Hepatocyte (in vitro differentiated cells): ENCODE data around the gene RAD50. TPM values are rescaled to one million over a fixed set of nuclear protein-coding genes. Genes with fewer than 3 reads are reported as not detected.

Experiments
- DNase-seq: peaks from one replicate; pipeline ENCODE4 v3.0.0-alpha.2; 2016; ENCODE audit warnings: low spot score
- H2AFZ ChIP-seq: fragments of 200-600 bp; sonication (generic); 2 replicates; pipeline ENCODE4 v1.6.0; 2016; ENCODE audit warnings: antibody characterized with exemption, mild to moderate bottlenecking
- H3K27ac ChIP-seq: fragments of 200-600 bp; sonication (generic); 2 replicates; pipeline ENCODE4 v1.5.1; 2016; ENCODE audit warnings: mild to moderate bottlenecking
- H3K27me3 ChIP-seq: fragments of 200-600 bp; sonication (generic); 2 replicates; pipeline ENCODE4 v1.6.1; 2016
- H3K36me3 ChIP-seq: fragments of 200-600 bp; sonication (generic); replicated peaks from 2 replicates; pipeline ENCODE4 v1.5.1; 2016; ENCODE audit warnings: low read depth; ENCODE audit not compliant: insufficient read depth
- H3K4me1 ChIP-seq: fragments of 200-600 bp; sonication (generic); 2 replicates; pipeline ENCODE4 v1.5.1; 2016; ENCODE audit warnings: mild to moderate bottlenecking, moderate library complexity; ENCODE audit not compliant: insufficient read depth
- H3K4me2 ChIP-seq: fragments of 200-600 bp; sonication (generic); 2 replicates; pipeline ENCODE4 v1.6.0; 2016
- H3K4me3 ChIP-seq: fragments of 200-600 bp; sonication (generic); 2 replicates; pipeline ENCODE4 v1.5.1; 2016; ENCODE audit warnings: mild to moderate bottlenecking
- H3K79me2 ChIP-seq: fragments of 200-600 bp; sonication (generic); 2 replicates; pipeline ENCODE4 v1.6.0; 2017; ENCODE audit warnings: mild to moderate bottlenecking
- H3K9me2 ChIP-seq: fragments of 200-600 bp; sonication (generic); replicated peaks from 2 replicates; pipeline ENCODE4 v1.6.0; 2017; ENCODE audit warnings: mild to moderate bottlenecking; ENCODE audit not compliant: insufficient read depth
- H3K9me3 ChIP-seq: fragments of 200-600 bp; sonication (generic); 2 replicates; pipeline ENCODE4 v1.5.1; 2016; ENCODE audit warnings: low read depth, mild to moderate bottlenecking
- H4K20me1 ChIP-seq: fragments of 200-600 bp; sonication (generic); 2 replicates; pipeline ENCODE4 v1.6.0; 2016; ENCODE audit warnings: mild to moderate bottlenecking; ENCODE audit not compliant: insufficient read depth, poor library complexity, severe bottlenecking
- EZH2 ChIP-seq: fragments of 200-600 bp; sonication (generic); IDR thresholded peaks from 2 replicates; pipeline ENCODE4 v1.6.1; 2016; ENCODE audit warnings: antibody characterized with exemption, mild to moderate bottlenecking, borderline replicate concordance
- EZH2phosphoT487 ChIP-seq: fragments of 200-600 bp; sonication (generic); IDR thresholded peaks from one replicate; pipeline ENCODE4 v1.6.1; 2018; ENCODE audit warnings: antibody characterized with exemption, mild to moderate bottlenecking, low read depth, moderate library complexity; ENCODE audit not compliant: unreplicated experiment, severe bottlenecking
- WGBS: methylation state at CpG from one replicate; pipeline ENCODE4 v1.1.6; 2016; ENCODE audit warnings: low lambda C conversion rate; ENCODE audit errors: missing lambda C conversion rate; 5-methylcytosine and 5-hydroxymethylcytosine counted together
- polyA plus RNA-seq: library from polyadenylated mRNA; unstranded; fragments of >200 nt; fragmentation: Nextera tagmentation; extraction: Ambion mirVana; gene quantifications from 2 replicates; pipeline ENCODE4 v1.2.1, GENCODE V29; 2016
- total RNA-seq: library from RNA; depleted of rRNA; stranded (reverse); fragments of >200 nt; gene quantifications from 2 replicates; pipeline ENCODE4 v1.2.3, GENCODE V29; 2014
- TF ChIP-seq, protein P1 (sequence below): fragments of 200-600 bp; sonication (generic); IDR thresholded peaks from 2 replicates; pipeline ENCODE4 v1.5.1; 2016; ENCODE audit warnings: antibody characterized with exemption, mild to moderate bottlenecking; ENCODE audit not compliant: poor library complexity

Gene RAD50
- total and polyA plus RNA-seq, 2 experiments from 2014 or later = 27.0 to 28.1 TPM

GRCh38 chr5:132659598-132660493 is 103.1 kb downstream of the RAD50 start:
- Histone ChIP-seq H3K27me3 (peaks cover 16% of the 10 kb centered on the region), H3K9me2 (no peaks in the 10 kb centered on the region), H3K9me3 (no peaks in the 10 kb centered on the region), H3K27ac (no peak overlapping the region), H3K79me2 (no peaks in the 10 kb centered on the region), H3K4me1 (peaks cover 17% of the 10 kb centered on the region), H3K36me3 (no peaks in the 10 kb centered on the region), H2AFZ (no peak overlapping the region), H3K4me2 (no peak overlapping the region), H3K4me3 (no peak overlapping the region), H4K20me1 (no peaks in the 10 kb centered on the region)
- TF ChIP-seq EZH2phosphoT487 (no peak), EZH2 (no peak)
- TF ChIP-seq, protein P1, sequence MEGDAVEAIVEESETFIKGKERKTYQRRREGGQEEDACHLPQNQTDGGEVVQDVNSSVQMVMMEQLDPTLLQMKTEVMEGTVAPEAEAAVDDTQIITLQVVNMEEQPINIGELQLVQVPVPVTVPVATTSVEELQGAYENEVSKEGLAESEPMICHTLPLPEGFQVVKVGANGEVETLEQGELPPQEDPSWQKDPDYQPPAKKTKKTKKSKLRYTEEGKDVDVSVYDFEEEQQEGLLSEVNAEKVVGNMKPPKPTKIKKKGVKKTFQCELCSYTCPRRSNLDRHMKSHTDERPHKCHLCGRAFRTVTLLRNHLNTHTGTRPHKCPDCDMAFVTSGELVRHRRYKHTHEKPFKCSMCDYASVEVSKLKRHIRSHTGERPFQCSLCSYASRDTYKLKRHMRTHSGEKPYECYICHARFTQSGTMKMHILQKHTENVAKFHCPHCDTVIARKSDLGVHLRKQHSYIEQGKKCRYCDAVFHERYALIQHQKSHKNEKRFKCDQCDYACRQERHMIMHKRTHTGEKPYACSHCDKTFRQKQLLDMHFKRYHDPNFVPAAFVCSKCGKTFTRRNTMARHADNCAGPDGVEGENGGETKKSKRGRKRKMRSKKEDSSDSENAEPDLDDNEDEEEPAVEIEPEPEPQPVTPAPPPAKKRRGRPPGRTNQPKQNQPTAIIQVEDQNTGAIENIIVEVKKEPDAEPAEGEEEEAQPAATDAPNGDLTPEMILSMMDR = no peak
- DNase-seq = no peak
- WGBS = 93% methylated on average over 23 of the region's 23 CpGs

DNA sequence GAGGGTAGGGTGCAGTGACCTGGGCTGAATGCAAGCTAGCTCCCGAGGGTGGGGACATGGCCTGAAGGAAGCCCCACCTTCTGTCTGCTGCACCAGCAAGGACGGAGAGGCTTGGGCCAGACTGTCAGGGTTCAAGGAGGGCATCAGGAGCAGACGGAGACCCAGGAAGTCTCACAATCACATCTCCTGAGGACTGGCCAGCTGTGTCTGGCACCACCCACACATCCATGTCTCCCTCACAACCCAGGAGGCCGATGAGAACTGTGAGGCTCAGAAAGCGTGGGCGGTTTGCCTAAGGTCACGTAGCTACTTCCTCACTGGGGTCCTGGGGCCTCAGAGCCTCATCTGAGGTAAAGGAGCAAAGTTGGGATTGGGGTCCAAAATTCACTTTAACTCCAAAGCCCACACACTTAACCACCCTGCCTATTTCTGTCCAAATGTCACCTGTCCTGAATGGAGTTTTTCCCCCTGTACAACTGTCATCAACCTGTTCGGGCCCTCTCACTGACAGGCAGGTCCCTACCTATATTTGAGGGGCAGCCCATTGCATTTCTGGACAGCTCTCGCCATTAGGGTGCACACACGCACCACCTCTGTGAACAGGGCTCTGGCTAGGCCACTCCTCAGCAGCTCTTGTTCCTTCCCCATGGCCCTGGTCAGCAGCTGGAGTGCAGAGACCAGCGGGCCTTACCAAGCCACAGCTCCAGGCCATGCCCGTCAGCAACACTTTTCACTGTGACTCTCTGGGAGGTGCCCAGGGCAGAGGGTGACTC is 104.6 kb downstream of the RAD50 start:
- H3K9me3 ChIP-seq = no peaks in the 10 kb centered on the region
- no peaks in the 10 kb centered on the region for H3K79me2 ChIP-seq
- H3K36me3 ChIP-seq = no peaks in the 10 kb centered on the region
- TF ChIP-seq, protein P1 = no peak
- no peak for TF ChIP-seq EZH2phosphoT487
- no peak for TF ChIP-seq EZH2
- H3K4me2 ChIP-seq = no peak overlapping the region
- WGBS = 86% methylated on average over 12 of the region's 12 CpGs
- H3K4me1 ChIP-seq = peaks cover 20% of the 10 kb centered on the region
- peaks cover 6% of the 10 kb centered on the region for H3K27me3 ChIP-seq
- DNase-seq = no peak
- no peak overlapping the region for H3K4me3 ChIP-seq
- no peak overlapping the region for H2AFZ ChIP-seq
- no peaks in the 10 kb centered on the region for H3K9me2 ChIP-seq
- no peaks in the 10 kb centered on the region for H4K20me1 ChIP-seq
- H3K27ac ChIP-seq = no peak overlapping the region

DNA sequence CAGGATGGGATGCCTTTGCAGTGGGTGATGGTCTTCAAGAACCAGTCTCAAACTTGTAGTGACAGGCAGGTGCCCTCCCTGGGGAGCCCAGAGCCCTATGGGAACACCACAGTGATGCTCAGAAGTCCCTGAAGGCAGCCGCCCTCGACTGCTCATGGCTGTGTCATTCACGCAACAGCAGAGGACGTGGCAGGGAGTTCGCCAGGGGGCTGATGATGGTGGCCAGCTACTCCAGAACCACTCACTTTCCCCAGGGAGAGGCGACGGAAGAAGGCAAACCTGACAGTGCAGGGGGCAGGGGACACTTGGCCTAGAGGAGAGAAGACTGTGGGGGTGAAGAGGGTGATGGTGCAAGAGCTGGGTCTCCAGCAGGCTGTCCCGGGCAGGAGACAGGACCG is 105.2 kb downstream of the RAD50 start:
- Histone ChIP-seq H3K4me1 (peaks cover 22% of the 10 kb centered on the region), H3K79me2 (no peaks in the 10 kb centered on the region), H2AFZ (no peak overlapping the region), H3K4me3 (no peak overlapping the region), H3K36me3 (no peaks in the 10 kb centered on the region), H3K4me2 (no peak overlapping the region), H4K20me1 (no peaks in the 10 kb centered on the region), H3K27me3 (no peaks in the 10 kb centered on the region), H3K9me2 (no peaks in the 10 kb centered on the region), H3K27ac (no peak overlapping the region), H3K9me3 (no peaks in the 10 kb centered on the region)
- DNase-seq = no peak
- TF ChIP-seq EZH2 (no peak), EZH2phosphoT487 (no peak)
- TF ChIP-seq, protein P1 = no peak
- 93% methylated on average over 9 of the region's 9 CpGs for WGBS
